ENCODE data around the gene TMEM30B.
"Not testable (repeated sequence)": the region's sequence is repeated elsewhere in the genome, so short reads cannot be mapped to it uniquely, and the experiment has no call there.

The TMEM30B gene

GRCh38 chr14:61264651-61265050 is 16.5 kb downstream of the TMEM30B start:
- no peak for DNase-seq

- peak; percentile 53 for DNase-seq
Measured at GRCh38 chr14:61264010-61264571, 17.0 kb downstream of the TMEM30B start.

GRCh38 chr14:61262082-61262481 is 19.1 kb downstream of the TMEM30B start:
- DNase-seq = no peak

GRCh38 chr14:61260939-61261776 is 20.0 kb downstream of the TMEM30B start:
- peak; percentile 62 for DNase-seq

GRCh38 chr14:61258985-61259384 is 22.2 kb downstream of the TMEM30B start:
- DNase-seq = no peak

- DNase-seq = peak; percentile 49
Measured at GRCh38 chr14:61257469-61258057, 23.6 kb downstream of the TMEM30B start.

GRCh38 chr14:61256826-61257468 is 24.2 kb downstream of the TMEM30B start:
- no peak for DNase-seq

GRCh38 chr14:61255968-61256367 is 25.2 kb downstream of the TMEM30B start:
- no peak for DNase-seq

GRCh38 chr14:61254808-61255526 is 26.2 kb downstream of the TMEM30B start:
- DNase-seq = peak; percentile 37

GRCh38 chr14:61253064-61253738 is 27.9 kb downstream of the TMEM30B start:
- peak; percentile 47 for DNase-seq

GRCh38 chr14:61252369-61253063 is 28.6 kb downstream of the TMEM30B start:
- DNase-seq = peak; percentile 95

GRCh38 chr14:61250063-61250462 is 31.1 kb downstream of the TMEM30B start:
- DNase-seq = no peak

- DNase-seq = no peak
Measured at GRCh38 chr14:61247935-61248334, 33.2 kb downstream of the TMEM30B start.

- DNase-seq = no peak
Measured at GRCh38 chr14:61246721-61247120, 34.4 kb downstream of the TMEM30B start.

GRCh38 chr14:61244009-61244408 is 37.1 kb downstream of the TMEM30B start:
- no peak for DNase-seq

GRCh38 chr14:61240206-61240605 is 40.9 kb downstream of the TMEM30B start:
- DNase-seq = no peak

GRCh38 chr14:61239285-61239684 is 41.9 kb downstream of the TMEM30B start:
- not testable (repeated sequence) for DNase-seq

- peak; percentile 93 for DNase-seq
Measured at GRCh38 chr14:61238611-61239245, 42.4 kb downstream of the TMEM30B start.

GRCh38 chr14:61234215-61234916 is 46.8 kb downstream of the TMEM30B start:
- DNase-seq = no peak

- no peak for DNase-seq
Measured at GRCh38 chr14:61233436-61233956, 47.6 kb downstream of the TMEM30B start.
